Measurements from ENCODE around the gene TOGARAM2. TPM values are rescaled to one million over a fixed set of nuclear protein-coding genes. Genes with fewer than 3 reads are reported as not detected.

The TOGARAM2 gene
- total and polyA plus RNA-seq, 2 of the 8 experiments (the other 6 are each of a cell fraction or from before 2014, with no cell fraction given): 0.42 to 1.4 TPM

DNA sequence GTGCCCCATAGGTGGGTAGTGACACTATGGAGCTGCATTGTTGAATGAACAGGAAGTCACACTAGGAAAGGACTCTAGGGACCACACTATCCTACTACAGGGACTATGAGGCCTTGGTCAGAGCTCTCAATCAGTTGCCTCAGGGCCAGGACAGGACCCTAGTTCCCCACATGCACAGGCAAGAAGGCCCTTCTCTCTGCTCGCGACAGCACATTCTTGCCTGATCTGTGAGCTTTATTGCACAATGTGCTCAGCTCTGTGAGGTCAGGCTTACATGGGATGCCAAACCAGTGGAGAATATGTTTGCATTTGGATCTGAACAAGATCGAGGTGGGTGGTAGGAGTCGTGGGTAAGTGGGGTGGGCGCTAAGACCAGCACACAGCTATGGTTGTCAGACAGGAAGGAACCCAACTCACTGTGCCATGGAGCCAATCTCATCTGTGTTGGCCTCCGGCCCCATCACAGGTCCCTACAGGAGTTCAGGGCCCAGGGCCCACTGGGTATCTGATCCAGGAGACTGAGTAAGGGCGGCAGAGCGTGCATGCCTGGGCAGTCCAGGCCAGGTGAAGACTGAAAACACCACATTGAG lies 85.3 kb downstream of the TOGARAM2 start:
- no peak for FAIRE-seq
- POLR2A ChIA-PET (ENCODE audit: partially characterized antibody): no interaction called here
- no peak overlapping the region for H3K27ac ChIP-seq (ENCODE audit: low read depth, low read length)

More for the DNA sequence above, 85.3 kb downstream of the TOGARAM2 start:
- Histone ChIP-seq H4K91ac (replicated peaks; ENCODE audit: insufficient read length, low read length) (no peak overlapping the region), H2BK120ac (replicated peaks; ENCODE audit: low read depth, low read length) (no peak overlapping the region), H3K9ac (replicated peaks in 1 of 4; ENCODE audit: extremely low read depth in 1 of 4, low read depth in 3 of 4, low read length in 3 of 4) (no peak overlapping the region), H3K36me3 (ENCODE audit: control insufficient read depth in 2 of 4, insufficient read depth in 4 of 4, low read length in 3 of 4) (no peaks in the 10 kb centered on the region), H3K27me3 (replicated peaks in 1 of 4; ENCODE audit: control insufficient read depth in 3 of 4, extremely low read depth in 1 of 4, insufficient read depth in 3 of 4, low read length in 3 of 4) (no peaks in the 10 kb centered on the region), H3K56ac (replicated peaks; ENCODE audit: insufficient read length, low read depth, low read length) (no peak overlapping the region), H2BK5ac (ENCODE audit: low read depth, low read length) (no peak overlapping the region), H3K23ac (ENCODE audit: insufficient read length) (no peak overlapping the region), H3K9me3 (ENCODE audit: insufficient read depth in 2 of 2, low read depth in 1 of 2, low read length in 1 of 2) (no peaks in the 10 kb centered on the region), H2AFZ (ENCODE audit: low read length) (no peak overlapping the region), H3K79me1 (ENCODE audit: low read depth, low read length) (no peaks in the 10 kb centered on the region), H2BK12ac (ENCODE audit: low read depth, low read length) (no peak overlapping the region), H2AK5ac (ENCODE audit: low read depth, low read length) (no peak overlapping the region), H3K4ac (replicated peaks; ENCODE audit: insufficient read length, low read depth, low read length) (no peak overlapping the region), H3K18ac (ENCODE audit: extremely low read depth, low read length) (no peak overlapping the region), H3K4me3 (ENCODE audit: extremely low read depth in 1 of 4, insufficient read depth in 2 of 4, low read depth in 3 of 4, low read length in 4 of 4) (no peak overlapping the region), H4K5ac (ENCODE audit: insufficient read length, low read depth, low read length) (no peak overlapping the region), H3K4me2 (ENCODE audit: insufficient read depth in 1 of 2, low read depth in 2 of 2, low read length in 2 of 2) (no peak overlapping the region), H4K20me1 (replicated peaks in 1 of 2; ENCODE audit: control insufficient read depth in 1 of 2, insufficient read depth in 2 of 2, low read length in 2 of 2) (no peaks in the 10 kb centered on the region), H2BK15ac (ENCODE audit: low read length) (peak overlapping the region; percentile 48), H3K79me2 (ENCODE audit: control insufficient read depth in 1 of 2, insufficient read depth in 2 of 2, low read length in 2 of 2) (no peaks in the 10 kb centered on the region), H2BK20ac (ENCODE audit: low read length) (no peak overlapping the region), H3K14ac (ENCODE audit: insufficient read length) (no peak overlapping the region), H3K4me1 (replicated peaks in 1 of 4; ENCODE audit: control insufficient read depth in 3 of 4, insufficient read depth in 4 of 4, low read length in 3 of 4) (peaks cover 1 to 13% (median 5%) of the 10 kb centered on the region in 4 experiments), H4K8ac (ENCODE audit: extremely low read depth, insufficient read depth, low read length) (0 out of 2 replicates have a peak overlapping the region, but pooled peaks have one; percentile 77), H3K23me2 (ENCODE audit: low read depth, low read length) (no peaks in the 10 kb centered on the region)
- 85% methylated on average over 8 of the region's 8 CpGs; no CpG with 5 or more reads in 1 of the 2 experiments for whole genome bisulfite sequencing, 2 experiments (ENCODE audit: extremely low coverage in 1 of 2, insufficient coverage in 1 of 2, insufficient read length in 1 of 2, insufficient replicate concordance in 2 of 2, low coverage in 1 of 2, low lambda C conversion rate in 2 of 2, missing lambda C conversion rate in 1 of 2)
- CTCF ChIA-PET (ENCODE audit: partially characterized antibody): interaction anchor here (1.0 to 1.6 kb wide), 5 partner anchors 11 to 129 kb away, joined by 3 to 4 read pairs (median 3); no protein-coding TSS in a partner anchor
- no peak for DNase-seq (ENCODE audit: low read depth in 1 of 2, low spot score in 2 of 2)
- TF ChIP-seq EP300 (IDR thresholded peaks at IDR 0.05; ENCODE audit: borderline replicate concordance in 1 of 2, low read depth in 2 of 2, low read length in 2 of 2): no peak
- no peak for TF ChIP-seq NANOG (IDR thresholded peaks at IDR 0.05; ENCODE audit: insufficient read depth, low read depth, low read length, poor library complexity, severe bottlenecking)
- no peak for TF ChIP-seq MAFK (IDR thresholded peaks at IDR 0.05; ENCODE audit: low read depth, low read length)
- TF ChIP-seq CTBP2 (IDR thresholded peaks at IDR 0.05; ENCODE audit: borderline replicate concordance, insufficient read depth, insufficient read length, low read length): no peak
- TF ChIP-seq TAF7 (optimal IDR thresholded peaks at IDR 0.05; ENCODE audit: borderline replicate concordance, low read depth, low read length): no peak
- TF ChIP-seq SP2 (IDR thresholded peaks at IDR 0.05; ENCODE audit: low read length): no peak

Data from H1 (cell line).